ENCODE measurements around the gene FGF12.

Gene FGF12

DNA sequence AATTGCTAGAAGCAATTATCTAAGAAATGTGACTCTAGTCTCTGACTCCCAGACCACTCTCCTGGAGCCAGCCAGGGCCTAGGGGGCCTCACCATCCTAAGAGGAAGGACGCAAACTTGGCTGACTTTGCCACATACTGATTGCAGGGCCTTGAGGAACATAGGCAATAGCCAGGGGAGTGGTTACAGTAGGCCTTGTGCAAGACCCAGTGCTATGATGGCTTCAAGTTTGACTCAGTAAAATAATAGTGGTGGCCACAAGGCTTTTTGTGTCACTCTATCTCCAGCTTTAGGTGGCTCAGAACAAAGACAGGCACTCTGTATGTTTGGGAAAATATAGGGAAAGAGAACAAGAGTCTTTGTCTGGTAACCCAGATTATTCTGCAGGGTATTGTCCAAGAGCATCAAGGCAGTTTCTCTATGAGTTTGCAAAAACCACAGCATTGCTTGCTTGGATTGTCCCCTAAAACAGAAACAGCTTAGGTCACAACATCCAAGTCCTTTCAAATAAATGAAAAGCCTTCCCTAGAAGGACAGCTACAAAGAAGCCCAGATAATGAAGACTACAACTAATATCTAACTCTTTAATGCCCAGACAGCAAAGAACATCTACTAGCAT, 634.8 kb downstream of the FGF12 start:
- no peak for DNase-seq (ENCODE audit: low spot score)

- no peak for DNase-seq (ENCODE audit: low spot score)
These were observed 635.5 kb downstream of the FGF12 start for GRCh38 chr3:192091831-192092230.

DNA sequence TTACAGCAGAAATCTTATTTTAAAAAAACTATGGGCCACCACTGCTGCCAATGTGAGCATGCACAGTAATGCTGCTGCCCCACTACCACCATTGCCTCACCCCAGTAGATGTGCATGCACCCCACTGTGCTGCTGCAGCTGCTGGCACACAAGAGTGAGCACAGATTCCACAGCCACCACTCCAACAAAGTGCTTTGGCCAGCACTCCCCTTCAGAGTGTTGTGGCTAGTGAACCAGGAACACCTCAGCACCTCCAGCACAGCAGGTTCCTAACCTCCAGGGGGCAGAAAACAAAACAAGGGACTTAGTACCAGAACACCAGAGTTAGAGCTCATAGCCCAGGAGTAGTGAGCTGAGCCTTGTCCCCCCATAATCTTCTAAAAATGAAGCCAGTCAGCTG, 636.8 kb downstream of the FGF12 start:
- no peak for DNase-seq (ENCODE audit: low spot score)
